ENCODE data around the gene GDA. TPM values are rescaled to one million over a fixed set of nuclear protein-coding genes. Genes with fewer than 3 reads are reported as not detected.

The GDA gene
- total RNA-seq, 4 donors from 2014 or later = 4.8 to 26.6 TPM; not detected in 2

GRCh38 chr9:72211047-72211446 is 61.8 kb downstream of the GDA start:
- intact Hi-C loops (cut with DNase I; ENCODE audit: low total_unique reads) = no loop called here
- no peak for TF ChIP-seq POLR2A (IDR thresholded peaks at IDR 0.05)
- TF ChIP-seq, protein P1, sequence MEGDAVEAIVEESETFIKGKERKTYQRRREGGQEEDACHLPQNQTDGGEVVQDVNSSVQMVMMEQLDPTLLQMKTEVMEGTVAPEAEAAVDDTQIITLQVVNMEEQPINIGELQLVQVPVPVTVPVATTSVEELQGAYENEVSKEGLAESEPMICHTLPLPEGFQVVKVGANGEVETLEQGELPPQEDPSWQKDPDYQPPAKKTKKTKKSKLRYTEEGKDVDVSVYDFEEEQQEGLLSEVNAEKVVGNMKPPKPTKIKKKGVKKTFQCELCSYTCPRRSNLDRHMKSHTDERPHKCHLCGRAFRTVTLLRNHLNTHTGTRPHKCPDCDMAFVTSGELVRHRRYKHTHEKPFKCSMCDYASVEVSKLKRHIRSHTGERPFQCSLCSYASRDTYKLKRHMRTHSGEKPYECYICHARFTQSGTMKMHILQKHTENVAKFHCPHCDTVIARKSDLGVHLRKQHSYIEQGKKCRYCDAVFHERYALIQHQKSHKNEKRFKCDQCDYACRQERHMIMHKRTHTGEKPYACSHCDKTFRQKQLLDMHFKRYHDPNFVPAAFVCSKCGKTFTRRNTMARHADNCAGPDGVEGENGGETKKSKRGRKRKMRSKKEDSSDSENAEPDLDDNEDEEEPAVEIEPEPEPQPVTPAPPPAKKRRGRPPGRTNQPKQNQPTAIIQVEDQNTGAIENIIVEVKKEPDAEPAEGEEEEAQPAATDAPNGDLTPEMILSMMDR (IDR thresholded peaks at IDR 0.05) = no peak
- Histone ChIP-seq H3K27me3 (no peaks in the 10 kb centered on the region), H3K27ac (no peak overlapping the region), H3K4me1 (no peaks in the 10 kb centered on the region), H3K4me3 (no peak overlapping the region), H3K9me3 (no peaks in the 10 kb centered on the region), H3K36me3 (no peaks in the 10 kb centered on the region)
- DNase-seq = no peak

DNA sequence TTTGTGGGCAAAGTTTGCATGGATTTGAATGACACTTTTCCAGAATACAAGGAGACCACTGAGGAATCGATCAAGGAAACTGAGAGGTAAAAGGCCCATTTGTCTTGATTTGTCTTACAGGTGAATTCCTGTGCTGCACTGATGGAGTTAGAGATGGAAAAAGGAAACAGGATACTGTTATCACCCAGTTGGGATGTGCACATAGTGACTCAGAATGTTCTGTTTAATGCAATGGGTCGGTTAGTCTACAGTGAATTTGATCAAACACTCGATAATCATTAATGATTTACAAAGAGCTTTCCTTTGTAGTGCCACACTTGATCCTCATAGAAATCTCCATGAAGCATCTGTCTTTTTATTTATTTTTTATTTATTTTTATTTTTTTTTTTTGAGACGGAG is 64.7 kb downstream of the GDA start:
- TF ChIP-seq, protein P1 (IDR thresholded peaks at IDR 0.05) = no peak
- no peak for TF ChIP-seq POLR2A (IDR thresholded peaks at IDR 0.05)
- Histone ChIP-seq H3K27ac (no peak overlapping the region), H3K27me3 (no peaks in the 10 kb centered on the region), H3K36me3 (no peaks in the 10 kb centered on the region), H3K4me3 (no peak overlapping the region), H3K9me3 (no peaks in the 10 kb centered on the region), H3K4me1 (no peaks in the 10 kb centered on the region)
- DNase-seq = no peak
- intact Hi-C loops (cut with DNase I; ENCODE audit: low total_unique reads) = no loop called here

DNA sequence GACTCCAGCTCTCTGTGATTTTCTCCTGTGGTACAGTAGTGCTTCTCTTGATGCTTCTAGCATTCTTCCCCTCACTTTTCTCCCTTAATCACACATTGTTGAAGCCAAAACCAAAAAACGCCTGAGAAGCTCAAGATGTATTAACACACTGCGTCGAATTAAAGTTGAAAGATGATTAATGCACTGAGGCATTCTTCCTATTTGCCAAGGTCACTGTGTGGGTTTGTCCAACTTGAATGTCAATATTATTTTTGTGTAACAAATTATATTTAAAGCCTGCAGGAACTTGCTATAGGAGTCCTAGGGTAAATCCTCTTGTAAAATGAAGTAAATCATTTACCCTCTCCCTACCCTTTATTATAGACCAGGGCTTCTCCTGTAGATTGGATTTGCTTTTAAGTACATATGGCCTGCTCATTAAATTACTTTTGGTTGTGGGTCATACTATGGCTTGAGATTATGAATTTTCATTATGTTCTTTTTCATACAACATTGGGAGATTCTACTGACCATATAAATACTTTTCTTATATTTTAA is 68.1 kb downstream of the GDA start:
- Histone ChIP-seq H3K9me3 (no peaks in the 10 kb centered on the region), H3K27me3 (no peaks in the 10 kb centered on the region), H3K4me1 (no peaks in the 10 kb centered on the region), H3K4me3 (no peak overlapping the region), H3K36me3 (no peaks in the 10 kb centered on the region), H3K27ac (no peak overlapping the region)
- no peak for TF ChIP-seq POLR2A (IDR thresholded peaks at IDR 0.05)
- TF ChIP-seq, protein P1 (IDR thresholded peaks at IDR 0.05) = no peak
- intact Hi-C loops (cut with DNase I; ENCODE audit: low total_unique reads) = no loop called here
- no peak for DNase-seq

DNA sequence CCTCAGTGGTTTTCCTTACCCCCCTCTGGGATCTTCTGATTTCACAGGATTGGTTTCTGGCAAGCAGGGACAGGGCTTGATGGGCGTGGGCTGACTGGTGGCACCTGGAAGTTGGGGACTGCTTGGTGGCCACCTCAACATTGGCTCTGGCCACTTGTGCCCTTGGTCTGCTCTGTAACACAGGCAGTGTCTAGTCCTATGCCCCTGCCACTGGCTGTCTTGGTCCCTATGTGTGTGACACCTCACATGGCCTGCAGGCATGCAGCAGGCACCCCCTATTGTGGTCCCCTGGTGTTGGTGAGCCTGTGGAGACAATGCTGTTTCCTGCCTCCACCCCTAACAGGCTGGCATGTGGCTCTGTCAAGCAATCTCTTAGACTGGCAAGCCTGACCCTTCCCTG is 71.3 kb downstream of the GDA start:
- intact Hi-C loops (cut with DNase I; ENCODE audit: low total_unique reads) = no loop called here
- no peak overlapping the region for H3K4me3 ChIP-seq
- no peaks in the 10 kb centered on the region for H3K9me3 ChIP-seq
- no peak overlapping the region for H3K27ac ChIP-seq
- H3K27me3 ChIP-seq = no peaks in the 10 kb centered on the region
- H3K4me1 ChIP-seq = no peaks in the 10 kb centered on the region
- H3K36me3 ChIP-seq = no peaks in the 10 kb centered on the region
- no peak for TF ChIP-seq POLR2A (IDR thresholded peaks at IDR 0.05)
- TF ChIP-seq, protein P1 (IDR thresholded peaks at IDR 0.05) = no peak
- no peak for DNase-seq

- no peak for DNase-seq
- no peaks in the 10 kb centered on the region for H3K9me3 ChIP-seq
- H3K4me3 ChIP-seq = no peak overlapping the region
- no peaks in the 10 kb centered on the region for H3K4me1 ChIP-seq
- intact Hi-C loops (cut with DNase I; ENCODE audit: low total_unique reads) = no loop called here
- no peak overlapping the region for H3K27ac ChIP-seq
- H3K36me3 ChIP-seq = no peaks in the 10 kb centered on the region
- no peaks in the 10 kb centered on the region for H3K27me3 ChIP-seq
- no peak for TF ChIP-seq POLR2A (IDR thresholded peaks at IDR 0.05)
- TF ChIP-seq, protein P1 (IDR thresholded peaks at IDR 0.05) = no peak
Observed at GRCh38 chr9:72226146-72226812, 77.0 kb downstream of the GDA start.

Data from uterus (tissue), 4 donors.